Ovary (tissue), 3 donors: ENCODE results near the gene SETD4.

ENCODE experiments used
- EP300 ChIP-seq: sonication (generic); formaldehyde crosslinking; IDR thresholded peaks from one replicate; pipeline ENCODE4 v1.6.1; 2017; ENCODE audit warnings: antibody characterized with exemption
- POLR2A ChIP-seq: fragments of 450-650 bp; IDR thresholded peaks from one replicate; pipeline ENCODE4 v1.6.1; 2017; ENCODE audit warnings: antibody characterized with exemption, mild to moderate bottlenecking, moderate library complexity
- TF ChIP-seq, protein P1 (sequence below), 3 donors: fragments of 450-650 bp in 2 of 3; fragments of 200-600 bp in 1 of 3; IDR thresholded peaks; one replicate each; pipeline versions ENCODE4 v1.5.1 to v1.8.0; 2016 to 2022; ENCODE audit warnings: antibody characterized with exemption in 3 of 3, mild to moderate bottlenecking in 1 of 3
- donor health status: DM: no; HTN: no; CAD: no.

DNA sequence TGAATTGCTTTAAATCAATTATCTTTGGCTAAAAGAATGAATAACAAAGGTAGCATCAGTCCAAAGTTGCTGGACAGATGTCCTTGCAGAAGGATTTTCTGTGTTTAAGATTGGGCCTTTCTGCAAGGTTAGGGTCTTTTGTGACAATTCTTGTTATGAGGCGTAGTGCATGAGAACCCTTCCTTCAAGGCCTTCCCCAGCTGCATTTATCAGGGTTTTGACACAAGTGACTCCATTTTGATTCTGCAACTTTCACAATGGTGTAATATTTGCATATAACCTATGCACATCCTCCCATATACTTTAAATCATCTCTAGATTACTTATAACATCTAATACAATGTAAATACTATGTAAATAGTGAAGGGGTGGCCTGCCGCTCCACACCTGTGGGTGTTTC lies 1.1 kb upstream of the SETD4 start:
- TF ChIP-seq, protein P1, sequence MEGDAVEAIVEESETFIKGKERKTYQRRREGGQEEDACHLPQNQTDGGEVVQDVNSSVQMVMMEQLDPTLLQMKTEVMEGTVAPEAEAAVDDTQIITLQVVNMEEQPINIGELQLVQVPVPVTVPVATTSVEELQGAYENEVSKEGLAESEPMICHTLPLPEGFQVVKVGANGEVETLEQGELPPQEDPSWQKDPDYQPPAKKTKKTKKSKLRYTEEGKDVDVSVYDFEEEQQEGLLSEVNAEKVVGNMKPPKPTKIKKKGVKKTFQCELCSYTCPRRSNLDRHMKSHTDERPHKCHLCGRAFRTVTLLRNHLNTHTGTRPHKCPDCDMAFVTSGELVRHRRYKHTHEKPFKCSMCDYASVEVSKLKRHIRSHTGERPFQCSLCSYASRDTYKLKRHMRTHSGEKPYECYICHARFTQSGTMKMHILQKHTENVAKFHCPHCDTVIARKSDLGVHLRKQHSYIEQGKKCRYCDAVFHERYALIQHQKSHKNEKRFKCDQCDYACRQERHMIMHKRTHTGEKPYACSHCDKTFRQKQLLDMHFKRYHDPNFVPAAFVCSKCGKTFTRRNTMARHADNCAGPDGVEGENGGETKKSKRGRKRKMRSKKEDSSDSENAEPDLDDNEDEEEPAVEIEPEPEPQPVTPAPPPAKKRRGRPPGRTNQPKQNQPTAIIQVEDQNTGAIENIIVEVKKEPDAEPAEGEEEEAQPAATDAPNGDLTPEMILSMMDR (IDR thresholded peaks at IDR 0.05), result no peak
- no peak for TF ChIP-seq EP300
- TF ChIP-seq POLR2A, result no peak
